Activated CD4-positive, alpha-beta T cell treated with anti-CD3 and anti-CD28 coated beads, Interleukin-2, amount 50 U/mL, for 1 hour (primary cell): Measurements from ENCODE around the gene PLCD1.

Experiments
- DNase-seq: peaks from one replicate; pipeline ENCODE4 v3.0.0-alpha.2; 2020

Gene PLCD1

DNA sequence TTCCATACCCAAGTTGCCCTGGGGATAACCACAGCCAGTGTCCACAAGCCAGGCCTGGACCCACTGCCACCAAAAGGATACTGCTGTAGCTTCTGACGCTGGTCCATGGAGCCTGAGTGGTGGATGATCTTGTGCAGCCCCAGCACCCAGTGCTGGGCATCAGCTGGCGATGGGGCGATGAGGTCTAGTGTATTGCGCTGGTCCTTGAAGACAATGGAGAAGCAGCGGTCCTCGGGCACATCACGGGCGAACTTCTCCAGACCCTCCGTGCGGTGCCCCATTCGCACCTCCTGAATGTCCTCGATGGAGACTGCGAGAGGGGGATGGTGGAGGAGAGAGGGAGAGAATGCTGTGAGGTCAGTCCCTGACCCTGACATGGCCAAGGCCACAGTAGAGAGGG is 13.0 kb downstream of the PLCD1 start:
- no peak for DNase-seq

DNA sequence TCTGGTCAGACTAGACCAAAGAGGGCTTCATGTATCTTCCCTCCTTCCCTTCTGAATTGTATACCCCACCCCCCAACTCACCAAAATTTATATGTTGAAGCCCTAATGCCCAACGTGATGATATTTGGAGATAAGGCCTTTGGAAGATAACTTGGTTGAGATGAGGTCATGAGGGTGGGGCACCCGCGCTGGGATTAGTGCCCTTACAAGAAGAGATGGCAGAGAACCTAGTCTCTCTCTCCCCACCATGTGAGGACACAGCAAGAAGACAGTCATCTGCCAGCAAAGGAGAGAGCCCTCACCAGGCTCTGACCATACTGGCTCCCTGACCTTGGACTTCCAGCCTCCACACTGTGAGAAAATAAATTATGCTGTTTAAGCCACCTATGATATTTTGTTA is 13.5 kb downstream of the PLCD1 start:
- DNase-seq = no peak

DNA sequence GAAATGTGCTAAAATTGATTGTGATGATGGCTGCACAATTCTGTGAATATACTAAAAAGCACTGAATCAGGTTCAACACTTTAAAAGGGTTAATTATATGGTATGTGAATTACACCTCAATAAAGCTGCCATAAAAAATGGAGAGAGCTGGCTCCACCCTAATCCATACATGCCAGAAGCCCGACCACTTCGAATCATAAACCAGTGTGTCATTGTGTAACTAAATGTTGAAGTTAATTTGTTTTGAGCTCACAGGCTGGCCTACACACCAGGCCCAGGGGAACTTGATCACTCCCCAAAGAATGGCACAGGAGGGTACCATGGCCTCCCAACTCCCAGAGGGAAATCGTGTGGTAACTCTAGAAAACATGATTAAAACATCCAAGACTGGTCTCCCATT is 14.0 kb downstream of the PLCD1 start:
- no peak for DNase-seq

DNA sequence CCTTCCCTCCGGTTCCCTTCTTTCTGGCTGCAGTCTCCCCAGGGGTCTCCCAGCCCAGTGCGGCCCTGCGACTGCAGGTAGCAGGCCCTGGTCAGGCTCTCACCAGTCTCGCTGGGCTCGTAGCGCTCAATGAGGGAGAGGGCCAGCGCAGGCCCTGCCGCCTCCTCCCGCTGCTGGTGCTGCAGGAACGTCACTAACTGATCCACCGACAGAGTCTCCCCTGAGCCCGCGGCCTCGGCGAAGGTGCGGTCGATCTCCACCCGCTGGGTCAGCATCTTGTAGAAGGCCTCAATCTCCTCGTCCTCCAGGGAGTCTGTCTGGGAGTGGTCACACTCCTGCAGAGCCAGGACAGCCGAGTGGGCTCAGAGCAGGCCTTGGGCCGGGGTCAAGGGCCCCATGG is 18.3 kb downstream of the PLCD1 start:
- no peak for DNase-seq

DNA sequence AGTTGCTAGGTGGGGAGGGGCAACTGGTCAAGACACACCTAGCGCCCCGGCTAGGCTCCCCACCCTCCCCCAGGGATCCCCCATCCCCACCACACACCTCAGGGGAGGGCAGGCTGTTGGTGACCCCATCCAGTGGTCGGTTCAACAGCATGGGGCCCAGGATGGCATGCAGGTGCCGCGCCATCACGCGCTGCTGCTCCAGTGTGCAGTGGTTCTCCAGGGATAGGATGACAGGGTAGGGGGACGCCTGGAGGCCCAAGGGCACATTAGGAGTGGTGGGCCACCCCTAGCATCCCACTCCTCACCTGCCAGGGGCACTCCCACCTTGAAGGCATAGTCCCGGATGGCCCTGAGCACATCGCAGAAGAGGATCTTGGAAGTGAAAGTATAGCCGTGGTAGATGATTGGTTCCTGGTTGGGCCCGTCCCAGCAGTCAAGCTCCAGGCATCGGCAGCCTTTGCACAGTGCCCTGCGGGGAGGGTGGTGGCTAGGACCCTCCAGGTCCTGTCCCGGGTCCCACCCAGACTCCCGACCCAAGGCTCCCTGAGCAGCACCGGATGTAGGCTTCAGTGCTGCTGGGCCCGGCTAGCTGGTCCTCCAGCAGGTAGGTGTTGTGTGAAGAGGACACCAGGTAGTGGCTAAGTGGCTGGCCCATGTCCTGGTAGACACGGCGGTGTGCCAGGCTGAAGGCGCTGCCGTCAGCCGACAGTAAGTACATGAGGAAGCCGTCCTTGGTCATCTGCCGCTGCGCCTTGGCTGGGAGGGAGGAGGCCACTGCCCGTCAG is 19.4 kb downstream of the PLCD1 start:
- DNase-seq = no peak

DNA sequence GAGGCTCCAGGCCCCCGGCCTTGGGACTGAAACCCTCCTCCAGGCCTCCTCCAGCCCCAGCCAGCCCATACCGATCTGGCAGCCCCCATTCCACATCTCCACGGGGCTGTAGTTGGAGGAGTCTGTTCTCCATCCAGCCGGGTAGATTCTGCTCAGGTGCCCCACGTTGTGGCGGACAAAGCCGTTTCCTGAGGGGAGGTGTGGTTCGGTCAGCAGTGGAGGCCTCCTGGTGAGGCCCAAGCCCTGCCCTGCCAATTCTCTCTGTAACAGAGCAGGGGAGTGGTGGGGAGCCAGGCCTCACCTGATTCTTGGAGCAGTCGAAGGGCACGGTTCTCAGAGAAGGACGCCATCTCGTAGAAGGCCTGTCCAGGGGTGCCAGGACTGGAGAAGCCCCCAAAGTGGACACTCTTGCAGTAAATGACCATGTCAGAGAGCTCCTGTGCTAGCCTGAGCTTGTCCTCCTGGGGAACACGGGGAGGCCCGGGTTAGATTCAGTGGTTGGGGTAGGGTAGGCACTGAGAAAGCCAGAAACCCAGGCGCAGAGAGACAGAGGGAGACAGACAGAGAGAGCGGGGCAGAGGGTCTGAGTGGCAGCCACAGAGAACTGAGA is 20.4 kb downstream of the PLCD1 start:
- DNase-seq = no peak

DNA sequence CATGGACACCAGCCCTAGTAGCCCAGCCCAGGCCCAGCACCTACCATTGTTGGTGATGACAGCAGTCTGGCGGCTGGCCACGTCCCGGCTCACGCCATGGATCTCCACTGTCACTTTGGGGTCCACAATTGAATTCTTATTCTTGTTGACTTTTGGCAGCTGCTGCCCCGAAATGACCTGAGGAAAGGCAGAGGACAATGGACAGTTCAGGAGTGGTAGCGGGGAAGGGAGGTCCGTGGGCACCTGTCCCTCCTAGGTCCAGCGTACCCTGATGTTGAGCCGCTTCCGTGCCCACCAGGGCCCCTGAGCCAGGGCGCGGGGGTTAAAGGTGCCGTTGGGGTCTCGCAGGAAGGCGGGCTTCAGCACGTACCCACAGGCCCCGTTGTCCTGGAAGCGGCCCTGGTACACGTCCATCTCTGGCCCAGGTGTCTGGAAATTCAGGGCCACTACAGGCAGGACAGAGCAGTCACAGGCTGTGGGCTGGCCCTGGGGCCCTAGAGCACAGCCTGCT is 21.2 kb downstream of the PLCD1 start:
- no peak for DNase-seq

DNA sequence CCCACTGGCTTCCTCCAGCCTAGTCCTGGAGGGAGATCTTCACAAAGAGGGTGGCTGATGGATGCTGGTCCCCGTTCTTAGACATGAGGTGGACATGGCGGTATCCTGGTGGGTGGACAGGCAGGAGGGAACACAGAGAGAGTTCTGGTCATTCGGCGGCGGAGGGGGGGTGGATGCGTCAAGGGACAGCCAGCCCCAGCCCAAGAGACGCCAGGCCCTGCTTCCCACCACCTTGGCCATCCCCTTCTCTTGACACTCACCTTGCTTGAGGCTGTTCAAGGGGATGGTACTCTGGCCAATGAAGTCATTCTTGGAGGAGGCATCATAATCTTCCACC is 21.7 kb downstream of the PLCD1 start:
- no peak for DNase-seq

DNA sequence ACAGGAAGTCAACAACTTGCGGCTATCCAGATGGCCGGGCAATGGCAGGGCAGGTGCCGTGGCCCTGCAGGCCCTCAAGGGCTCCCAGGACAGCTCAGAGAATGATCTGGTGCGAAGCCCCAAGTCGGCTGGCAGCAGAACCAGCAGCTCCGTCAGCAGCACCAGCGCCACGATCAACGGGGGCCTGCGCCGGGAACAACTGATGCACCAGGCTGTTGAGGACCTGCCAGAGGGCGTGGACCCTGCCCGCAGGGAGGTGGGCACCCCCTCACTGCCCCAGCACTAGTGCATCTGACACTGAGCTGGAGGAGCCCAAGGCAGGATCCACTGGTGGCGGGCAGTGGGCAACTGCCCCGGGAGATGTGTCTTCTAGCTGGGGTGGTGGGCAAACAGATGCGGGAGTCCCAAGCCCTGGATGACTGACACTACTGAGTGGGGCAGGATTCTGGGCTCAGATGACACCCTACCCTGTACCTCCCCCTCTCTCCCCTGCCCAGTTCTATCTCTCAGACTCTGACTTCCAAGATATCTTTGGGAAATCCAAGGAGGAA is 22.9 kb downstream of the PLCD1 start:
- DNase-seq = no peak

DNA sequence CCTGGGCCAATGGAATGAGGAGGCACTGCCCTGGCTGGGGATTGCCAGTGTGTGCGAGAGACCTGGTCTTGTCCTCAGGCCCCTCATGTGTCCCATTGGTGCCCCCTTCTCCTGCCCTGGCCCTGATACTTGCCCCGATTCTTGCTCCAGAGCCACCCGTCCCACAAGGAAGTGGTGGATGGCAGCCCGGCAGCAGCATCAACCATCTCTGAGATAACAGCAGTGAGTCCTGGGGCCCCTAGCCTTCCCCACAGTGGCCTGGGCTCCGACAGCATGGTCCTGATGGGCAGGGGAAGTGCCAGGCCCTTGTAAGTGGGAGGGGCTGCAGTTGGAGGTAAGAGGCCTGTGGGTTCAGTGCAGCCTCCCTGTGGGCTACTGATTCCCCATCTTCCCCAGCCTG is 23.4 kb downstream of the PLCD1 start:
- DNase-seq = no peak

DNA sequence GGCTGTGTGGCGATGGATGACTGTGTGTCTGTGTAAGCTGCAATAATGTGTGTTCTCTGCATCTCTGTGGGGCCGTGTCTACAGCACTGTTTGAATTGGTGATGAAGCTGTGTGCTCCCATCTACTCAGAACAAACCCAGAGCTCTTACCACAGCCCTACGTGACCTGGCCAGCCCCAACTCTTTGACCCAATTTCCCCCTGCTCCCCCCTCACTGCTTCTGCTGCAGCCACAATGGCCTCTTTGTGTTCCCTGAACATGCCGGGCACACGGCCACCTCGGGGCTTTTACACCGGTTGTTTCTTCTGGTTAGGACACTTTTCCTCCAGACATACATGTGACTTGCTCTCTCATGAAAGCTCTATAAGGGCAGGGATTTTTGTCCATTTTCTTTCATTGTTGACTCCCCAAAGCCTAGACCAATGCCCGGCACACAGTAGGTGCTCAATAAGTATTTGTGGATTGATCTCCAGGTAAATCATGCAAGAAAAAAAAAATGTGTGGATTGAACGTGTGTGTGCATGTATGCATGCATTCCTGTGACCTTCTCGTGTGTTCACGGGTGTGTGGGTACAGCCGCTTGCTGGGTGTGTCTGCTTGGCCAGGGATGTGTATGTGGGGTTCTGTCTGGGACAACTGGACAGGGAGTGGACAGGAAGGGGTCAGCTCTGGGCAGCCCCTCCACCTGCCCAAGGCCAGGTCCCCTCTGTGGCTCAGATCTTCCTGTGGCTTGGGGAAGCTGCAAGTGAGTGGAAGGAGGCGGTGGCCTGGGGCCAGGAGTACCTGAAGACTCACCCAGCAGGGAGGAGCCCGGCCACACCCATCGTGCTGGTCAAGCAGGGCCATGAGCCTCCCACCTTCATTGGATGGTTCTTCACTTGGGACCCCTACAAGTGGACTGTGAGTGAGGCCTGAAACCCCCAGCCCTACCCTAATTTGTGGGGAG is 24.1 kb downstream of the PLCD1 start:
- no peak for DNase-seq

DNA sequence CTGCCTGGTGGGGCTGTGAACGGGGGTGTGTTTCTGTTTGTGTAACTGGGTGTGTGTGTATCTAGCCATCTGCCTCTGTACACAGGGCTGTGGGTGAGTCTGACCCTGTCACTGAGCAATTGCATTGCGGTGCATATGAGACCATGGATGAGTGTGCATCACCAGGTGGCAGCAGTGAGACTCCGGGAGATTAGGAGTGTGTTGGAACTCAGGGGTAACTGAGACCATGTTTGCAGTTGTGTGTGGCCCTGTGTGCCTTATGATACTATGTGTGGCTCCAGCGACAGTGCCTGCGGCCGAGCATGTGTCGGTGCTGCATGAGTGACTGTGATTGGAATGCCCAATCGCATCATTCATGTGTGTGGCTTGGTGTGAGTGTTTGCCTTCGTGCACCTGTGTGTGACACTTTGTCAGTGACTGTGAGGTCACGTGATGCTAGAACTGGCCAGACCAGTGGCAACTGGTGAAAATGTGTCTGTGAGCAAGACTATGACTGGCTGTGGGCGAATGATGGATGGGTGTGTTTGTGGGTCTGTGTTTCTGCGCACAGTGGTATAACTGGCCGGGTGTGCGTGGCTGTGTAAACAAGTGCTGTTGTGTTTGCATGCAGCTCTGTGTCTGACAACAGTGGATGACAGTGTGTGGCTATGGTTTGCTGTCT is 24.9 kb downstream of the PLCD1 start:
- peak; percentile 57 for DNase-seq

DNA sequence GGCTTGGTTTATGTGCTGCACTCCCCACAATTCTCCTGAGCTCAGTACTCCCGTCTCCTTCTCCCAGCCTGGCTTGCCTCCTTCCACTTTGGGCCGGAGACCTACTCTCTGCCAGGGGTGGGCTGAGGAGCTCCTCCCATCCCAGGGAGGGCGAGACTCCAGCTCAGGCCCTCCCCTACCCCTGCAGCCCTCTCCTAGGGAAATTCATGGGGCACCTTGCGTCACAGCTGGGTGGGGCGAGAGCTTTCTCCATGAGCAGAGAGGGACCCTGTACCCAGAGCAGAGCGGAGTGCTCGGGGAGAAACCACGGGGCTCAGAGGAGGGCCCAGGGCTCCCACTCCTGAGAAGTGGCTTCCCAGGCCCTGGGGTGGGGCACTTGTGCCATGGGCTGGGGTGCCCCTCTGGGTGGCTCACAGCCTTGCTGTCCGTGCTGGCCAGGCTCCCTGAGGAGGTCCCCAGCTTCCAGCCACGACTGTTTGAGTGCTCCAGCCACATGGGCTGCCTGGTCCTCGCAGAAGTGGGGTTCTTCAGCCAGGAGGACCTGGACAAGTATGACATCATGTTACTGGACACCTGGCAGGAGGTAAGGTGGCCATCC is 25.5 kb downstream of the PLCD1 start:
- DNase-seq = no peak

DNA sequence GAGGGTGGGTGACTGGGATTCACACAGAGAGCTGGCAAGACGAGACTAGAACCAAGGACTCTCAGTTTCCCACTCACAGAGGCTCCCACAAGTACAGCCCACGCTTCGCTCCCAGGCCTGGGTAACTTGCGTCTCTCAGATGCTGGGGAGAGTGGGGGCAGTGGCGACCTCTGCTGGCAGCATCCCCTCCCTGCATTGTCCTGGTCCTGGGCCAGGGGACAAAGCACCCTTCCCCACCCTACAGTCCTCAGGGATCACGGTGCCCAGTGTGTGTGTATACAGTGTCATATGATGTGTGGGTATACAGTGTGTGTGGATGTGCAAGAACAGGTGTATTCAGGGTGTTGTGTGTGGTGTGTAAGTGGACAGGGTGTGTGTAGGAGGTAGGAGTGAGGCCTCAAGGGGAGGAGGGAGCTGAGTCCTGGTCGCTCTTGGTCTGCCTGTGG is 26.0 kb downstream of the PLCD1 start:
- DNase-seq = peak; percentile 68

DNA sequence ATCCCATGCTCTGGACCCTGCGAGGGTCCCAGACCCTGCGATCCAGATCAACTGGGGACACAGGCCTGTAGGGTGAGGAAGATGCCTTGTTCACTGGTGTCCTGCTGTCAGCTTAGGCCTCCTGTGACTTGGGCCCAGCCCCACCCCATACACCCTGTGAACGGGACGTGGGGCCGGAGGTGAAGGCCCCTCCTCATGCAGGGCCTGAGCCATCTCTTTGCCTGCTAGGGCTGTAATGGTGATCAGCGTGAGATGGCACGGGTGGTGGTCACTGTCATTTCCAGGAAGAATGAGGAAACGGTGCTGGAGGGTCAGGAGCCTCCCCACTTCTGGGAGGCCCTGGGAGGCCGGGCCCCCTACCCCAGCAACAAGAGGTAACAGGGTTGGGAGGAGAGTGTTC is 26.5 kb downstream of the PLCD1 start:
- DNase-seq = no peak

DNA sequence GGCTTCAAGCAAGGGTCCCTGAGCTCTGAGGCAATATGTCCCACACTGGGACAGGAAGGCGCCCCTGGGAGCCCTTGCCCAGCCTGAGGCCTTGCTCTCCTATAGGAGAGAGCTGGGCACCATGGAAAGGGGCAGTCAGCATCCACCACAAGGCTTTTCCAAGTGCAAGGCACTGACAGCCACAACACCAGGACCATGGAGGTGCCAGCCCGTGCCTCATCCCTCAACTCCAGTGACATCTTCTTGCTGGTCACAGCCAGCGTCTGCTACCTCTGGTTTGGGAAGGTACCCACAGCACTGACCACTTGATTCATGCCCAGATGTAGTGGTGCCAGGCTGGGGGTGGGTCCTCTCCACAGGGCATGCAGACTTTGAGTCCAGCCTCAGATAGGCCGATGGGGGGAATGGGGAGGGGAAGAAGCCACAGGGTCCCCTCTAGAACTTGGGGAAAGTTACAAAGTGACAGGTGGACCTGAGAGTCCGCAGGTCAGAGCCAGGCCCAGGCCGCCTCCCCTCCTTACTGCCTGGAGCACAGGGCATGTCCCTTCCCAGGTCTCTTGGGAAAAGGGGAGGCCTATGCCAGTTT is 27.1 kb downstream of the PLCD1 start:
- DNase-seq = no peak

DNA sequence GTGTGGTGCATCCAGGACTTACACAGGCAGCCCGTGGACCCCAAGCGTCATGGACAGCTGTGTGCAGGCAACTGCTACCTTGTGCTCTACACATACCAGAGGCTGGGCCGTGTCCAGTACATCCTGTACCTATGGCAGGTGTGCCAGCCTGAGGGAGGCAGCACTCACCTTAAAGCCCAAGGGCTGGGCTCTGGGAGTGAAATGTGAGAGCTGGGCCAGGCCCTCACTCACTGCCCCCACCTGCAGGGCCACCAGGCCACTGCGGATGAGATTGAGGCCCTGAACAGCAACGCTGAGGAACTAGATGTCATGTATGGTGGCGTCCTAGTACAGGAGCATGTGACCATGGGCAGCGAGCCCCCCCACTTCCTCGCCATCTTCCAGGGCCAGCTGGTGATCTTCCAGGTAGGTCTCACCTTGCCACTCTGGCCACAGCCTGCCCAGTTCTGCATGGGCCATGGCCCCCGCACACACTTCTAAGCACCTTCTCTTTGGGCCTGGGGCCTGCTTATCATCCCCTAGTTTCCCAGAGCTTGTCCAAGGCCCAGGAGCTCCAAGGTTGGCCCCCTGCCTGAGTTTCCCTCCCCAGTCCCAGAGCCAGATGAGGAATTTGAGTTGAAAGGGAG is 27.9 kb downstream of the PLCD1 start:
- DNase-seq = no peak

DNA sequence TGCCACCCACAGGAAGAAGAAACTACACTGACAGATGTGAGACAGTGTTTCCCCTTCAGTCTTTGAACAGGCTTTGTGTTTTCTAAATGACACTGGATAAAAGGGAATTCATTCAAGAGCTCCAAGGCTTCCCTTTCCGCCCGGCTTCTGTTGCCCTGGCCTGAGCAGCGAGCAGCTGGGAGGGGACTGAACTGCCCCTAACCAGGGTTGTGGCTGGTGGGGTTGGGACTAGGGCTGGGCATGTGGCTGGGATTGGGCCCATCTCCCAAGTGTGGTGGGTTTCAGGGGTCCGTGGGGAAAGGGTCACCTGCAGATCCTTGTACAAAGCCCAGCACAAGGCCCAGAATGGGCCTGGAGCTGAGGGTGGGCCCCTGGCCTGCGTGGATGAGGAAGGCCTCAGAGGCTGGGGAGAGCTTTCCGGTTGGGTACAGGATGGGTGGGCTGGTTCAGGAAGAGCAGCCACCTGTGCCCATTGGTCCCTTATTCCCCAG is 28.4 kb downstream of the PLCD1 start:
- no peak for DNase-seq

DNA sequence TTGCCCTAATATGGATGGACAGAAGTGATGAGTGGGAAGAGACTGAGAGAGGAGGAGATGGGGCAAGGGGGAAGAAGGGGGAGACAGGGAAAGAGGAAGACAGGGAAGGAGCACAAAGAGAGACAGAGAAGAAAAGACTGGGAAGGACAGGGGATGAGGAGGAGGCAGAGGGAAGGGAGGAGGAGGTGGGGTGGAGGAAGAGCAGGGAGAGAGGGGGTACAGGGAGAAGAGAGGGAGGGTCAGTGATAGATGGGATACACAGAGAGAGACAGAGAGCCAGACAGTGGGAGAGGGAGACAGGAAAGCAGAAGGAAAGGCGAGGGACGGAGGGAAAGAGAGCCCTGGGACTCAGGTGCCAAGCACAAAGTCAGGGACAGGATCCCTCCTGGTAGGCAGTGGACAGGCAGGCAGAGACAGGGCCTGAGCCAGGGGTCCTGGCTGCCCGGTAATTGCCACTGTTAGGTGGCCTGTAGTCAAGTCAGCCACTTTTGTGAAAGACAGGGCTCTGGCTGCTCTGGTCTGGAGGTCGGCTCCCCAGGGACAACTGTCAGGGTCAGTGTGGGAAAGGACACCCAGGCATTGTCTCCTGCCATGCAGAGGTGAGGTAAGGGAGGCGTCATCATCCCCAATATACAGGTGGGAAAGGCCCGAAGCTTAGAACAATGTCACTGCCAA is 29.1 kb downstream of the PLCD1 start:
- DNase-seq = no peak

DNA sequence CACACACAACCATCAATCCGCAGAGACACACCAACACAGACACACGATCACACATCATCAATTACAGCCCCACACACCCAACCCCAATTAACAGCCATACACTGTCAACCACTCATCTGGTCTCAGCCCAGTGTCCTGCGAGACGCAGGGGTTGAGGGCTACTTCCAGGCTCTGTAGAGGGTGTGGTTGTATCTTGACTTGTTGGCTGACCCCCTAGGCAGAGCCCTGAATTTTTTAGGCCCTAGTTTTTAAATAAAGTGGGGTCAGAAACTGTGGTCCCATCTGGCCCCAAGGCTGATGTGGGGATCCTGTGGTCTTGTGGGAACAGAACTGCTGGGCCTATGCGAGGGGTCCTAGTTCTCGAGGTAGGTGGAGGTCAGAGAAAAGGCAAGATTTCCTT is 29.6 kb downstream of the PLCD1 start:
- DNase-seq = no peak
